Effector CD8-positive, alpha-beta T cell (primary cell): ENCODE data around the gene MTUS2.

Source experiments
- DNase-seq: peaks from one replicate; lab custom pipeline; 2025; lab: John Stamatoyannopoulos, UW

The MTUS2 gene

DNA sequence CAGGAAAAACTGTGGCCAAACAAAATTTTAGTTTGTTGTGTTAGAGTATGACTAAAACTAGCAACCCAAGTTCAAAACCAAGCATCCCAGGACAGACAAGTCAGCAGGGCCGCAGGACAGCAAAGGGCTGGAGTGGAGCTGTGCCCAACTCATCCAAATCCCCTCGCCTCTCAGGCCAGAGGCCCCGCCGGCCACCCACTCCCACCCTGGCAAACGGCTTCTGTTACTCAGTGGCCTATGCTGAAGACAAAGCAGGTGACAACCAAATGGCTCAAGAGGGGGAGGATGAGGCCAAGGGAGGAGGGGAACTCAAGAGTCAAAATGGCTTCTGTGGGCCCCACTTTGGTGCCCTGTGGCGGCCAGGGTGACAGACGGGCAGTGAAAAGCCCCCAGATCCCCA lies 705.6 kb downstream of the MTUS2 start:
- DNase-seq, result no peak

DNA sequence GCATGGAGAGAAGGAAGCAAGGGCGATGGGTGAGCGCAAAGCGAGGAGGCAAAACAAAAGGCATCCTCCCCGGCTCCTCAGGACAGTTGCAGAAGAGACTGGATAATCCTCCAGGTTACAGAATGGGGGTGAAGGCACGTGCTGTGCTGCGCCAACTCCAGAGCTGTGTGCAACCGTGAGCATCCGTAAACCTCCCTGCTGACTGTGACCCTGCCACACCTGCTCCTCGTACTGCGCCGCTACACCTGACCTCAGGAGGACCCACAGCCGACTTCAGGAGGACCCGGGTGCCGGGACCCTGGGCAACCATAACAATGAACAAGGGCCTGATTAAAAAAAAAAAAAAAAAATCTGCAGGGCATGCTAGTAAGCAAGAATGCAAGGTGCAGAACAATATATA lies 706.6 kb downstream of the MTUS2 start:
- DNase-seq, result no peak

DNA sequence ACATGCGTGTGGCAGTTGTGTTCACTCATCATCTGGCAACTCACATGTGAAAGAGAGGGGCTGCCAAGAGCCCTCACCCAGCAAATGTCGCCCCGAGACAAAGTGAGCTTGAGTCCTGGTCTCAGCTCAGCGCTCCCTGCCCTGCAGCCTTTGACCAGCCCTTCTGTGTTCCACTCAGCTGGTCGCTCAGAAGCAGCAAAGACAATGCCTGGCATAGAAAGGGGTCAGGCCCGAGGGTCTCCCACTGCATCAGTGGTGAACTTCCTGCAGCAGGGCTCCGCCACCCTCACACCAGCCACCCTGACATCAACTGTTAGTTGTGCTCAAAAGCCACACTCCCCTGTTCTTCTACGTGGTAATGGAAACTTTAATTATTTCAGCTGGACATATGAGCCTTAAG lies 707.4 kb downstream of the MTUS2 start:
- DNase-seq, result no peak

- no peak for DNase-seq
These were observed 707.8 kb downstream of the MTUS2 start for GRCh38 chr13:29527916-29528315.

DNA sequence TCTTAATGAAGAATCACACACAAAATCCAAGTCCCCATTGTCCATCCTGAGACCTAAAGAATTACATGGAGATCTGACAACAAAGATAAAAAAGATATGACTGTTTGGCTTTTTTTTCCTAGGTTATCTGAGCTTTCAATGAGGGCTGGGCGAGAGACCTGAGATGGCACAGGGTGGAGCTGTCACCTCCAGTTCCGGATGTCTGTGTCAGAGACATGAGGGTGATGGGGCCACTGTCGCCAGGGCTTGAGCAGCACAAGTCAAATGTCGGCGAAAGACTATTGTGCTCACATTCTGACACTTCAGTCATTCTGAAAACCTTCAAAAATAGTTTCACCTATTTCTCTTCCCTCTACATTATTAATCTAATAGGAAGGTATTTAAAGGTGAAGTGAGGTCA lies 709.6 kb downstream of the MTUS2 start:
- DNase-seq, result no peak

- no peak for DNase-seq
These were observed 710.8 kb downstream of the MTUS2 start for GRCh38 chr13:29530901-29531300.

GRCh38 chr13:29532116-29532515 lies 712.0 kb downstream of the MTUS2 start:
- DNase-seq, result no peak

DNA sequence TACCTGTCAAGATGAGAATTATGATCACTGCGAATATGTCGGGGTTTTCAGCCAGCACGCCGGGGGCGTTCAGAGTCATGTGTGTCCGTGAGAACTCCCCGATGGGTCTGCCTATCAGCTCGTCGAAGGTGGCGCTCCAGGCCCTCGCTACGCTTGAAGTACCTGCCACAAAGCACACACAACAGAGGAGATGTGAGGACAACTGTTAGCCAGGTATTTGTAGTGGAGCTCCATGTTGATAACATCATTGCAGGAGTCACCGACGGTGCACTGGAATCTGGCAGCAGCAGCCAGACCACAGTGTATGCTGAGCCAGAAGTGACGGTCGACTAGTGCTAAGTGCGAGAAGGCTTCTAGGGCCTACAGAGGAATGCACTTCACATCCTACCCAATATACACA lies 712.7 kb downstream of the MTUS2 start:
- DNase-seq, result no peak

GRCh38 chr13:29534083-29534482 lies 713.9 kb downstream of the MTUS2 start:
- no peak for DNase-seq

GRCh38 chr13:29535663-29536655 lies 715.8 kb downstream of the MTUS2 start:
- DNase-seq, result no peak

DNA sequence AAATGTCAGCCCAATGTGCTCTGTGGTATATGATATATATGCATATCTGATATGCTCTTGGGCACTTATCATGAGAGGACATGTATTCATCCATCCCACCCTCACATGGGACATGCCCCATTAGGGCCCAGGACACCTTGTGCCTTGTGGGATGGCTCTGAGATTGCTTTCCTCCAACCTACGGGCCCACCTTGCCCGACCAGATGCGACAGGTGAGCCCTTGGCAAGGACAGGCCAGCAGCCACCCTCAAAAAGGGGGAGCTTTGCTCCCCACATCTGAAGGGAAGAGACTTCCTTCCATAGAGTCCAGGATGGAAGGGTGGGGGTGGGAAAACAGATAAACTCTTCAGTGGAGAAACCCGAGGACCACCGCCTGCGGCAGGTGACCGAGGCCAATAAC lies 716.7 kb downstream of the MTUS2 start:
- DNase-seq, result no peak

GRCh38 chr13:29537736-29538651 lies 717.9 kb downstream of the MTUS2 start:
- DNase-seq, result no peak

GRCh38 chr13:29538652-29539040 lies 718.5 kb downstream of the MTUS2 start:
- DNase-seq, result no peak

DNA sequence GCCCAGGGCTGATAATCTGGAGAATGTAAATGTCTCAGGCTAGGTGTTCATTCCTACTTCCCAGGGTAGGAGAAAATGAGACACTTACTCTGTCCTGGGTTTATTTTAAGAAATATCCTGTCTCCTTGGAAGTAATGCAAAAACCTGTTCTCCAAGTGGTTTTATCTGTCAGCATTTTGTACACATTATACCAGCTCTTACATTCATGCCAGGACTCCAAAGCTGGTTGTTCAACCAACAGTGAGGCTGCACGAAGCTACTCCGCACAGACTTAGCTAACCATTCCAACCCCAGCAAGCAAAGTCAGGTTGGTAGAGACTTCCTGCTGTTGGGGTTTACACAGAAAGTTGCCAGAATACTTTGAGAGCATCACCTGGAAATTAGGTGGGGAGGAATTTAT lies 719.7 kb downstream of the MTUS2 start:
- DNase-seq, result no peak

- no peak for DNase-seq
These were observed 720.2 kb downstream of the MTUS2 start for GRCh38 chr13:29540334-29540733.

DNA sequence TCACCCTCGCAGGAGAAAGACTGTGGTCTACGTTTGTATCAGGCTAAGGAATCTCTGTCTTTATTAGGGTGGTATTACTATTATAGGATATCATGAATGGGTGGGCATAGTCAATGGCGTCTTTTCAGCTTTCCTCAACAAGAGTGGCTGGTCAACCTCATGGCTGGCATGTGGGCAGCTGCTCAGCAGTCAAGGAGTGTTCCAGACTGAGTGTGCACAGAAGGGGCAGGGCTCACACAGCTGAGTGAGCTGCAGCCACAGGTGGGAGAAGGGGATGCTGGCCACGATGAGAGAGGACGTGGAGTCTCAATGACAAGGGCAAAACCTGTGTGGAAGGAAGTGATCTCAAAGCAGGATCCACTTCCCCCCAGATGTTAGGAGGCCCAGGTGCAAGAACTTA lies 720.7 kb downstream of the MTUS2 start:
- DNase-seq, result no peak

DNA sequence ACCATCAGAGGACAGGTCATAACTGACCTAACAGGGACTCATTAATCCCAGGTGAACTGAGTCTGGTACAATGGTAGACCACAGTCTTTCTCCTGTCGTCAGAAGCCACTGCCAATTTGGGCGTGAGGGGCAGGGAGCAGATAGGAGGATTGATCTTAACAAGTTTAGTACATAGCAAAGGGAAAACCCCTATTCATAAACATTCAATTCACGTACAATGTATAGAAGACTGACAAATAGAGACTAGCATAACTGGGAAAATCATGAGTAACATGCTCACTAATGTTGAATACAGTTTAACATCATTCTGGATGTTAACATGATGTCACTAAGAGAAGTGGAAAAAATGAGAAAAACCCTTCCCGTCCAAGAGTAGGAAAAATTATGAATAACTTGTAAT lies 721.3 kb downstream of the MTUS2 start:
- DNase-seq, result no peak

- no peak for DNase-seq
These were observed 722.2 kb downstream of the MTUS2 start for GRCh38 chr13:29542381-29542780.

GRCh38 chr13:29543230-29544215 lies 723.4 kb downstream of the MTUS2 start:
- DNase-seq, result no peak

- DNase-seq, result no peak
These were observed 725.8 kb downstream of the MTUS2 start for GRCh38 chr13:29545988-29546387.

DNA sequence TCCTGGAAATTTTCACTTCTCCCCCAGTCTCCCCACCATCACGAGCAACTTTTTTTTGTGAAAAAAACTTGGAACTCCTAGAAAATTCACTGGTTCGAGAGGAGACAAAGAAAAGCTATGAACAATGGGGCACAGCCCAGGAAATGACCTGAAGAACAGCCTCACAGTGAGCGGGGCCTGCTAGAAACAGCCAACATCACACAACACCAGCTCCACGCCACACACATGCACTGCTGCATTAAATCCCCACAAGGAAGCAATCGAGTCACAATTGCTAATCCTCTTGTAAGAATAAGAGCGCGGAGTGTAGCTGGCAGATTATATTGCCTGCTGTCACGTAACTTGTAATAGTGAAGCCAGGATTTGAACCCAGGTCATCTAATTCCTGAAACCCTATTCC lies 726.5 kb downstream of the MTUS2 start:
- no peak for DNase-seq

- DNase-seq, result no peak
These were observed 727.0 kb downstream of the MTUS2 start for GRCh38 chr13:29547153-29547552.
